NCI-H1105 treated with DMSO at 0.1 percent for 48 hours (cell line): ENCODE results near the gene HES4.

Experiments used
- DNase-seq: peaks from one replicate; lab custom pipeline; 2025; lab: John Stamatoyannopoulos, UW

HES4 gene

DNA sequence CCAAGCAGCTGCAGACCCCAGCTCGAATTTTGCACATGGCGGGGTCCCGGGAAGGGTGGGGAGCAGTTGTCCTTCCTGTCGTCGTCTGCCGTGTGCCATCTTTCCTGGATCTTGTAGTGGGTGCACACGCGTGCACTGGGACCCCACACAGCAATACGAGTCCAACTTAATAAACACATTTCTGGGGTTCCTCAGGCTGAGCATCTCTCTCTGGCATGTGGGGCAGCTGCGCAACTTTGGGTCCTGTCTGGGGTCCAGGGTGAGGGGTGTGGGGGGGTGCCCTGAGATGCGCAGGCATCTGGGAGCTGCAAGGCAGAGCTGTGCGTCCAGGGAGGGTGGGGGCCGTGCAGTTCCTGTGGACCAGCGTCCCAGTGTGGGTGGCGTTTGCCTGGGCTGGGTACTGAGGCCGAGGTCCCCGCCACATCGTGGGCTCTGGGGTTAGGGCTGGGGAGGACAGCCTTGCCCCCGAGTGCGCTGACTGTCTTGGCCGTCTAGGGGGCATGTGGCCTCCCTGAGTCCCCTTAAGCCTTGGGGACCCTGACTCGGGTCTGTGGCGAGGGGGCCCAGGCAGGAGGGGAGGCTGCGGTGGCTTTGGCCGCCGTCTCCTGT is 34.3 kb downstream of the HES4 start:
- no peak for DNase-seq

DNA sequence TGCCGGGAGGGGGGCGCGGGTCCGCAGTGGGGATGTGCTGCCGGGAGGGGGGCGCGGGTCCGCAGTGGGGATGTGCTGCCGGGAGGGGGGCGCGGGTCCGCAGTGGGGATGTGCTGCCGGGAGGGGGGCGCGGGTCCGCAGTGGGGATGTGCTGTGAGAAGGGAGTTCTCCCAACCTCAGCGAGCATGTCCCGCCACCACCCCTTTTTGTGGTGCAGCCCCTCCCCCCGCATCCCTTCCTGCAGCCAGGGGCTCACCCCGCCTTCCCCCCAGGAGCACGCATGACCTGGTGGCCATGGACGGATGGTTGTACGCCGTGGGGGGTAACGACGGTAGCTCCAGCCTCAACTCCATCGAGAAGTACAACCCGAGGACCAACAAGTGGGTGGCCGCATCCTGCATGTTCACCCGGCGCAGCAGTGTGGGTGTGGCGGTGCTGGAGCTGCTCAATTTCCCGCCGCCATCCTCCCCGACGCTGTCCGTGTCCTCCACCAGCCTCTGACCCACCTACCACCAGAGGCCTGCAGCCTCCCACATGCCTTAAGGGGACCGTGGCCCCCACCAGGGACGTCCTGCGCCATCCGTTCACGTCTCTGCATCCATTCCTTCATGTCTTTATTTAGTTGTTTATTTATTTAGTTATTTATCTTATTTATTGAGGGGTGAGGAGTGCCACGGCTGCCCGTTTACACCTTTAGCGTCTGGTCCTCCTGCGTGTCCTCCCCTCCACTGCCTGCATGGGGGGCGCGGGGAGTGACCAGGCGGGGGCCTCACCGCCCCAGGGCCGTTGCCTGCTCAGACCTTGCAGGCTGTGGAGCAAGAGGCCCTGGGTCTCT is 35.0 kb downstream of the HES4 start:
- DNase-seq, result no peak

DNA sequence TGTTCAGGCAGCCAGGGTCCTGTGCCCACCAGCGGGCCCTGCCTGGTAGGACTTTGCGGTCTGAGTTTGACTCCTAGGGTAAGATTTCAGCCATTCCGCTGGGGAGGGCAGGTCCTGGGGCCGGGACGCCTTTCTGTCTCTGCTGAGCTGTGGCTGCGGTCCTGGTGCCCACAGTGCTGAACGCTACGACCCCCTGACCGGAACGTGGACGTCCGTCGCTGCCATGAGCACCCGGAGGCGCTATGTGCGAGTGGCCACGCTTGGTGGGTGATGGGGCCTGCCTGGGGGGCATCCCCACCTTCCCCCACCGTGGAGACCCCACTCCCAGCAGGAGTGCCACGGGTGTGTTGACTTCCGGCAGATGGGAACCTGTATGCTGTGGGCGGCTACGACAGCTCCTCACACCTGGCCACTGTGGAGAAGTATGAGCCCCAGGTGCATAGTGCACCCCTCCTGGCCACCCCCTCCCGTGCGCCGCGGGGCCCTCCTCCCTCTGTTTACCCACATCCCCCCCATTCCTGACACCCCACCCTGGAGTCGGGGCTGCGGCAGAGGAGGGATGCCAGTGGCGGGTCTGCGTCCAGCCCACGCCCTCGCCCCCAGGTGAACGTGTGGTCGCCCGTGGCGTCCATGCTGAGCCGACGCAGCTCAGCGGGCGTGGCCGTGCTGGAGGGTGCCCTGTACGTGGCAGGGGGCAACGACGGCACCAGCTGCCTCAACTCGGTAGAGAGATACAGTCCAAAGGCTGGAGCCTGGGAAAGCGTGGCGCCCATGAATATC is 36.0 kb downstream of the HES4 start:
- no peak for DNase-seq

DNA sequence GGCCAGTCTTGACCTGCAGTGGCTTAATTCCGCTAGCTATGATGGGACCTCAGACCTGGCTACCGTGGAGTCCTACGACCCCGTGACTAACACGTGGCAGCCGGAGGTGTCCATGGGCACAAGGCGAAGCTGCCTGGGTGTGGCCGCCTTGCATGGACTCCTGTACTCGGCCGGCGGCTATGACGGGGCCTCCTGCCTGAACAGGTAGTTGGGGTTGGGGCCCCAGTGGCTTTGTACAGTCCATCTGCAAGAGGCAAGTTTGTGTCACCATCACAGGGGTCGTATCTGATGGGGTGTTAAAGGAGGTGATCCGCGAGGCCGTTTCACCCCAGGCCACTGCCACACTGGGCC is 36.6 kb downstream of the HES4 start:
- DNase-seq, result no peak

DNA sequence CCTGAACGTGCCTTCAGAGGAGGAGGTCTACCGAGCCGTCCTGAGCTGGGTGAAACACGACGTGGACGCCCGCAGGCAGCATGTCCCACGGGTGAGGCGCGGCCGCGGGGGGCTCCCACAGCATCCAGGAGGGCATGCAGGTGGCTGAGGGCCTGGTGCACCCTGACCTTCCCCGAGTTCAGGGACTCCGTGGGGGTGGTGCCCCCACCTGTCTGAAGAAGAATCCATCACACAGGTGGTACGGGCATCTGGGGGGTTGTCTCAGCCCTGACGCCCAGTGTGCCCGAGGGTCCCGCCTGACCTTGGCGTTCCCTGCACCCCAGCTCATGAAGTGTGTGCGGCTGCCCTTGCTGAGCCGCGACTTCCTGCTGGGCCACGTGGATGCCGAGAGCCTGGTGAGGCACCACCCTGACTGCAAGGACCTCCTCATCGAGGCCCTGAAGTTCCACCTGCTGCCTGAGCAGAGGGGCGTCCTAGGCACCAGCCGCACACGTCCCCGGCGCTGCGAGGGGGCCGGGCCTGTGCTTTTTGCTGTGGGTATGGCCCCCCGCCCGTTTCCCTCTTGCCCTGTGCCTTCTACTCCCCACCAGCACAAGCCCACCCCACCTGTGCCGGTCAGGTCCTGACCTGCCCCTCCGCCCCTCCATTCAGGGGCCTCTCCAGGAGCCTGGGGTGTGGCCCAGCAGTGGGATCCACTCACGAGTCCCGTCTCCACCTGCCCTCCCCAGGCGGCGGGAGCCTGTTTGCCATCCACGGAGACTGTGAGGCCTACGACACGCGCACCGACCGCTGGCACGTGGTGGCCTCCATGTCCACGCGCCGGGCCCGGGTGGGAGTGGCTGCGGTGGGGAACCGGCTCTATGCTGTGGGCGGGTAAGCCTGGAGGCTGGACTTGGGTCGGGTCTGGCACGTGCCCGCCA is 37.3 kb downstream of the HES4 start:
- DNase-seq, result no peak

DNA sequence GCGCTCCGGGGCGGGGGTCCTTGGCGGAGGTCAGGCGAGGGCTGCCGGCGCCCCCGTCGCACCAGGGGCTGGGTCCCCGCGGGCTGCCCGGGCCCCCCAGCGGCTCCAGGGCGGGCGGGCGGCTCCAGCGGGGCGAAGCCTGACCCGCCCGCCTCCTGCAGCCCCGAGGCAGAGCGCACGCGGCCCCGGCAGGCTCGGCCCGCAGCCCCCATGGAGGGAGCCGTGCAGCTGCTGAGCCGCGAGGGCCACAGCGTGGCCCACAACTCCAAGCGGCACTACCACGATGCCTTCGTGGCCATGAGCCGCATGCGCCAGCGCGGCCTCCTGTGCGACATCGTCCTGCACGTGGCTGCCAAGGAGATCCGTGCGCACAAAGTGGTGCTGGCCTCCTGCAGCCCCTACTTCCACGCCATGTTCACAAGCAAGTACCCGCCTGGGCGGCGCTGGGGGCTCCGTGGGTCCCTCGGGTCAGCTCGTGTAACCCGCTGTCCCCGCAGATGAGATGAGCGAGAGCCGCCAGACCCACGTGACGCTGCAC is 38.7 kb downstream of the HES4 start:
- DNase-seq, result no peak

DNA sequence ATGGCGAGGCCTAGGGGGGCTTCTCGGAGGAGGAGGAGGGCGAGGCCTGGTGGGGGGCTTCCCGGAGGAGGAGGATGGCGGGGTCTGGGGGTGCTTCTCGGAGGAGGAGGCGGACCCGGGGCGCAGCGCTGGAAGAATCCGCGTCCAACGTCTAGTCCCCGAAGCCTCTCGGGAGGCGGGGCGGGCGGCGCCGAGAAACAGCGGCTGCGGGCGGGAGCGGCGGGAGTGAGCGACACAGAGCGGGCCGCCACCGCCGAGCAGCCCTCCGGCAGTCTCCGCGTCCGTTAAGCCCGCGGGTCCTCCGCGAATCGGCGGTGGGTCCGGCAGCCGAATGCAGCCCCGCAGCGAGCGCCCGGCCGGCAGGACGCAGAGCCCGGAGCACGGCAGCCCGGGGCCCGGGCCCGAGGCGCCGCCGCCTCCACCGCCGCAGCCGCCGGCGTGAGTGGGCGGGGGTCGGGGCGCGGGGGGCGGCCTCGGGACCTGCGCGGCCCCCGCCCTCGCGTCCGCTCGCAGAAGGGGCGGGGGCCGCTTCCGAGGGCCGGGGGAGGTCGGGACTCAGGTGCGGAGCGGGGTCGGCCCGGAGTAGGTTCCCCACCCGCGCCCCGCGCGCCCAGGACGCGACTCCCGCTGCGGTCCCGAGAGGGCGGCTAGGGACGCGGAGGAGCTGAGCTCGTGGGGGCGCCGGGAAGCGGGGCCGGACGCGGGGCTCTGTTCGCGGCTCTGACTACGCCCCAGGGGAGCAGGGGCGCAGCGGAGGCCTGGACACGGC is 39.4 kb downstream of the HES4 start, which contains the start of gene KLHL17:
Gene KLHL17 (plus strand): TSS at position 222 of the 769 bp plus-strand sequence. CDS start 110 bp downstream, at position 332.
- DNase-seq, result peak; percentile 26

DNA sequence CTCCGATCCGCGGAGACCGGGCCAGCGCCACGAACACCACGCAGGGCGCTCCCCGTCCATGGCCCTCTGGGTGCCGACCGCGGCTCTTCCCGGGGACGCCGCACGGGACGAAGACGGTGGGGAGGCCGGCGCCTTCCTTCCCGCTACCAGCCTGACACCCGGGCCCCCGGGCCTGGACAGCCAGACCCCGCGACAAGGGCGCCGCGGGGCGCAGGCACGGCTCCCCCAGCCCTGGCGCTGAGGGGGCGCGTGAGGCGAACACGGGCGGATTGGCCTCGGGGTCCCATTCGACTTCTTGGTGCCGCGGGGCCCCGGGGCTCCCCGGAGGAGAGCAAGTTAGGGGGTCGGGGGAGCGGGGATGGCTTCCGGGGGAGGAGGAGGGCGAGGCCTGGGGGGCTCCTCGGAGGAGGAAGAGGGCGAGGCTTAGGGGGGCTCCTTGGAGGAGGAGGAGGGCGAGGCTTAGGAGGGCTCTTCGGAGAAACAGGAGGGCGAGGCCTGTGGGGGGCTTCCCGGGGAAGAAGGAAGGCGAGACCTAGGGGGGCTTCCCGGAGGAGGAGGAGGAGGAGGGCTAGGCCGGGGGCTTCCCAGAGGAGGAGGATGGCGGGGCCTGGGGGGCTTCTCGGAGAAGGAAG is 40.0 kb downstream of the HES4 start:
- no peak for DNase-seq

DNA sequence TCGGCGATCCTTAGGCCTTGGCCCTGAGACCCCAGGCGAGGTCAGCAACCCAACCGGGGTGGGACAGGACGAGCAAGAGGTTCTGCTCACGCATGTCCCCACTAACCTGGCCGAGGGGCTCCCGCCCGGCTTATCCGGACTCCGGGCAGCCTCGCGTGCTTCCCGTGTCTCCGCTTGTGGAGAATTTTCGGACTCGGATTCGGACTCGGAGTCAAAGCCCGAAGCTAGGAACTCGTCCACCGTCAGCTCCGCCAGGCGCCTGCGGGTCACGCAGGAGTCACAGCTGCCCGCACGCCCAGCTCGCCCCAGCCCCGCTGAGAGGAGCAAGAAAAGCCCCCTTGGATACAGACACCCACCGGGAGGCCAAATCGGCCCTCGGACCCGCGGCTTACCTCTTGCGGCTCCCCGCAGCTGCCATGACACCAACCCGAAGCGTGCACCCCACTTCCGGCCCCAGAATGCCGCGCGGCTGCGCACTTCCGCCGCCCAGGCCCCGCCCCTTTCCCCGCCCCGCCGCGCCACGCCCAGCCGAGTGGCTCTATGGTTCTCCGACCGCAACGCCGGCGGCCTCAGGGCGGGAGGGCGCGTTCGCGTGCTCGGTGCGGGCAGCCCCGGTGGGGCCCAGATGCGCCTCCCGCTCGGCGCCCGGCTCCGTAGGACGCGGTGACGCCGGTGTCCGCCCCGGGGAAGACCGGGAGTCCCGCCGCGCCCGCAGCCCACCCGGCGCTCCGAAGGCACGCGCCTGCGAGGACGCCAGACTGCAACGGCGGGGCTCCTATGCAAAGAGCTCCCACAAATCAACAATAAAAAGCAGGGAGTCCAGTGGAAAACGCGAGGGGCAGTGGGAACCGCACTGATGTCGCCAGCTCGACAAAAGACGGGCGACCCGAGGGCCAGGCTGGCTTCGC is 40.8 kb downstream of the HES4 start, which contains the start of gene NOC2L:
Gene NOC2L (minus strand): TSS at position 434 of the 908 bp plus-strand sequence. CDS start 16 bp downstream, at position 418.
- peak; percentile 75 for DNase-seq

DNA sequence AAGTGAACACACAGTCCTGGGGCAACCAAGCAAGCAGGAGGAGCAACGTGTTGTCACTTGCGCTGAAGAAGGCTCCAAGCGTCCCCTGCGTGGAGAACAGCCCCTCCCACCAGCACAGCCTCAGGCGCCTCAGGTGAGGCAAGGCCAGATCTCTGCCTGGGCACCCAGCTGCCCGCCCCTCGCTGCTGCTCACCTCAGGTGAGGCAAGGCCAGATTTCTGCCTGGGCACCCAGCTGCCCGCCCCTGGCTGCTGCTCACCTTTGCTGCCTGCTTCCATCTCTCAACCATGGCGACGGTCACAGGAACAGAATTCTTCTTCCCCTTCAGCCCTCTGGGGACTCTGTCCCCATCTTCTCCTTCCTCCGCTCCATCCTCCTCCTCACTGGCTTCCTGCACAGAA is 43.3 kb downstream of the HES4 start:
- DNase-seq, result no peak

DNA sequence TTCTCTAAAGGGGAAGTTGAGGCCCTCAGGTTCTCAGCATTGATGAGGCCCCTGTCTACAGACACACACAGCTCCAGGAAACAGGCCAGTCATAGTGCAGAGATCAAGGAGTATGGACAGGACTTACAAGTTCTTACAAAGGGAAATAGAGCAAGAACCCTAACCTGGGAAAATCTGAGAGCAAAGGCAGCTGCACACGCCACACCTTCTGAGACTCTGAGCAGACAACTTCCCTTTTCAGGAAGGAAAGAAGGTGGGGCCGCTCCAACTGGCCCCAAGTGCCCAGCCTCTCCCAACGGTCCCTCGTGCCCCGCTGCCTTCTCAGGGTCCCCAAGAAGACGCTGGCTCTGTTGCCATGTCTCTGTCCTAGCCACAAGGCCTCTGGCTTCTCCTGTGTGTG is 44.4 kb downstream of the HES4 start:
- no peak for DNase-seq

DNA sequence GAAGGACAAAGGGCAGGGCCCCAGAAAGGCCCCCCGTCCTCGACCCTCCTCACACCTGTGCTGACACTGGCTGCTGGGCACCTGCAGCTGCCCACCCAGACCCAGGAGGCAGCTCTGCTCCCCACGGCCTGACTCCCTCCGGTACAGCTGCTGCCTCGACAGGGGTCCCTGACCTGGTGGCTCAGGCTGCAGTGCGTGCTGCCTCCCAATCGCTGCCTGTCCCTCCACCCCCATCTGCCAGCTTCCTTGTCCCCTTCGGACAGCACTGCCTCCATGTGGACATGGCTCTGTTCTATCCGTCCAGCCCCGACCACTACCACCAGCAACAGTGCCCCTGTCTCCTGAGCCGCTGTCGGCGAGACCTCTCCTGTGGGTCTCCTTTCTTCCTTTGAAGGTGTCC is 45.0 kb downstream of the HES4 start:
- no peak for DNase-seq

DNA sequence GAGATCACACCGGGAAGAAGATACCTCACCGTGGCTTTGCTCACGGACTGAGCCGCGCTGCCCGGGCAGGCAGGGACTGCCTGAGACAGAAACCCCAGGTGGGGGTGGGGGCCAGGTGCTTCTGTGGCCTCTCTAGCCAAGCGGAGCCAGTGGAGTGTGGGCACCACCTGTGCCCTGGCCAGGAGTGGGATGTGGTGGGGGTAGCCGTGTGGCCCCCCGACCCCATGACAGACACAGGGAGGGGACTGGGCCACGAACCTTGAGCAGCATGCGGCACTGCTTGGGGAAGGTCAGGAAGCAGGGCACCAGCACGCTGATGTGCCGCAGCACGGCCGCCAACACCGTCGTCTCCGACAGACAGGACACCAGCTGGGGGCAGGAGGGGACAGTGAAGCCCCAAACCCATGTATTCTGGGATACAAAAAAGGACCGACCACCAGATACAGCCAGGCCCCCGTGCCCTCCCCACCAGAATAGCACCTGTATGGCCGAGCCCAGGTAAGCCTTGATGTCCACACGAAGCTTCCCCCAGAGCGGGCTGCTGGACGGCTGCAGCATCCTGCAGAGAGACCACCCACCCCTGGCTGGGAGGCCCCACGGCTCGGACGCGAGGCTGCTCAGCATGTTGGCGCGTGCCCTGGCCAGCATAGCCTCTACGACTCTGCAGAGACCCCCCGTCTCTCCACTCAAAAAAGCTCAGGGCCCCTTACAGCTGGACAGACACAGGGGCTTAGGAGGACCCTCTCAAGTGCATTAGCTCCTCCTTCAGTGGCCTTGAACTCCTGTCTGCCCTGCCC is 46.2 kb downstream of the HES4 start:
- no peak for DNase-seq

DNA sequence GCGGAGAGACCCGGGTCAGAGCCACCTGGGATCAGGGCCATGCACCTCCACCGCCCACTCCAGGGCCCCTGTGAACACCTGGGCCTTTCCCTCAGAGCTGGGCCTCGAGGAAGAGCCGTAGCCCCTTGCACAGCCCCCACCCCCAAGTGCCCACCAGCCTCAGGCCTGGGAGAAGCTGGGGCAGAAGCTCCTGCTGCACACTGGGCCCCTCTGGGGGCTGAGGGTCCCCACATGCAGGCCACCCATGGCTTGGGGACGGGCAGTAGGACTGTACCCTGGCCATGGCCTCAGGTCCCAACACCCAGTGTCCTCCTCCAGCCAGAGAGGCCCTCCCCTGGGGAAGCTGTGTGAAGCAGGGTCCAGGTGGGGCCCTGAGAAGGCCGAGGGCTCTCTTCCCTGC is 47.3 kb downstream of the HES4 start:
- no peak for DNase-seq

DNA sequence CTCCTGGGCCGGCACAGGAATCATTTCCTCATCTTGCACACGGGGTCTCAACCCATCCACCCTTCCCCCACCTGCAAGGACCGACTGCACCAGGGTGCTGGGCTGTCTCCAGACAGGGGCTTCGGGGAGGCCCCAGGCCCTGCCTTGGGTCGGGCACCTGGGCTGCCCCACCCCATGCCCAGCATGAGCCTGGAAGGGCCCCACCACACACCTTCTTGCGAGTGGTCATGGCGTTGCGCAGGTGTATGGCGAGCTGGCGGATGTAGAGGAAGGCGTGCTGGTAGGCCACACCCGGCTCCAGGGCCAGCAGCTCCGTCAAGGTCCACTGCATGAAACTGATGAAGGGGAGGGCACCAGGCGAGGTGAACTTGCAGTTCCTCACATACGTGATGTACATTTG is 47.7 kb downstream of the HES4 start:
- DNase-seq, result no peak

DNA sequence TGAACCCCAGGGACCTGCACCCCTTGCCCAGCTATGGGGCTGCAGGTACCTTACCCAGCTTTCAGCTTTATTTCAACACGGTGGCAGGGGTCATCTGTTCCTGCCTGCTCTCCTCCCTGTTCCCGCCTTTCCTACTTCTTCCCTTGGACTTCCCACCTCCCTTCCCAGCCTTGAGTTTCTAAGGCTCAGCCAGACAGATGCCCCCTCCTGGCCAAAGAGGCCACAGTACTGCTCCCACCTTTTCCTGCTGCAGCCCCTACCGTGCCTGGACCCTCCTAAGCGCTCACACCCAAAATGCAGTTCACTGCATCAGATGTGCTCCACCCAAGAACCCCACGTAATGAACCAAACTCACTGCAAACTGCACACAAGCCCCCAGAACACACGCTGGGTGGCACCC is 48.5 kb downstream of the HES4 start:
- peak; percentile 12 for DNase-seq

DNA sequence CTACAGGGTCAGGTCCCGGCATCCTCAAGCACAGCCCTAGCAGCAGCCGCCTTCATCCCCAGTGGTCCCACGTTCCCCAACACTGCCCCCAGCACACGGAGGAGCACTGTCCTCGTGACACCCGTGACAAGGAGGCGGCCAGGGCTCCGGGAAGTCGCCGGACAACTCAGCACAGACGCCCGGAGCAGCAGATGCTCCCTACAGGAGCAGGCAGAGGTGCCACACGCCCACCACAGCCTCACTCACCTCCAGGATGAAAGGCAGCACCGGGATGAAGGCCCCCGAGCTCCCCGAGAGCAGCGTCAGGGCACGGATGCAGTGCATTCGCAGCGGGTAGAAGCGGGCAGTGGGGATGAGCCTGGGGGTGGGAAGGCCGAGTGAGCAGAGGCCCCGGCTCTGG is 49.0 kb downstream of the HES4 start:
- DNase-seq, result no peak

DNA sequence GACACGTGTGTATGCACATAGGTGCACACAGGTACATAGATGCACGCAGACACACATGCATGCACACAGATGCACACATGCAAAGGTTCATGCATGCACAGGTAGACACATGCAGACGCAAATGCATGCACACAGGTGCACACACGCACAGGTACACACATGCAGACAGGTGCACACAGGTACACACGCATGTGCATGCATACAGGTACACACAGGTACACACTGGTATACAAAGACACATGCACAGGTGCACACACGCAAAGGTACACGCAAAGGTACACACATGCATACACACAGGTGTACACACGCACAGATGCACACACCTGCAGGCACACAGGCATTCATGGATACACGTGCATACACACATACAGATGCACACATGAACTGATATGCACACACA is 49.6 kb downstream of the HES4 start:
- no peak for DNase-seq
